SK-N-SH treated with all-trans-retinoic acid at 6 μM for 48 hours (cell line): ENCODE data around the gene SPINK2.

Experiments
- BACH2 ChIP-seq: fragments of 250-450 bp; sonication (Bioruptor Pico); IDR thresholded peaks from 2 replicates; pipeline ENCODE4 v1.9.0; 2021; ENCODE audit warnings: mild to moderate bottlenecking, borderline replicate concordance
- ESRRG ChIP-seq: fragments of 250-450 bp; sonication (Bioruptor Pico); IDR thresholded peaks from 2 replicates; pipeline ENCODE4 v1.6.1; 2021; ENCODE audit warnings: mild to moderate bottlenecking
- PATZ1 ChIP-seq: fragments of 250-450 bp; sonication (Bioruptor Pico); IDR thresholded peaks from 2 replicates; pipeline ENCODE4 v1.8.0; 2020; ENCODE audit warnings: mild to moderate bottlenecking, moderate library complexity, borderline replicate concordance
- ZNF565 ChIP-seq: fragments of 450-650 bp; formaldehyde crosslinking; conservative IDR thresholded peaks from 2 replicates; pipeline ENCODE4 v1.5.0; 2020; ENCODE audit warnings: low read depth, mild to moderate bottlenecking, moderate library complexity
- TF ChIP-seq, protein P1 (sequence below): fragments of 250-450 bp; sonication (Bioruptor Pico); IDR thresholded peaks from 2 replicates; pipeline ENCODE4 v1.5.1; 2020; ENCODE audit warnings: low read depth, mild to moderate bottlenecking, moderate library complexity

- TF ChIP-seq PATZ1 (CRISPR knock-in tag) (no peak), ESRRG (CRISPR knock-in tag) (no peak), BACH2 (CRISPR knock-in tag) (no peak), ZNF565 (no peak)
- TF ChIP-seq, protein P1, sequence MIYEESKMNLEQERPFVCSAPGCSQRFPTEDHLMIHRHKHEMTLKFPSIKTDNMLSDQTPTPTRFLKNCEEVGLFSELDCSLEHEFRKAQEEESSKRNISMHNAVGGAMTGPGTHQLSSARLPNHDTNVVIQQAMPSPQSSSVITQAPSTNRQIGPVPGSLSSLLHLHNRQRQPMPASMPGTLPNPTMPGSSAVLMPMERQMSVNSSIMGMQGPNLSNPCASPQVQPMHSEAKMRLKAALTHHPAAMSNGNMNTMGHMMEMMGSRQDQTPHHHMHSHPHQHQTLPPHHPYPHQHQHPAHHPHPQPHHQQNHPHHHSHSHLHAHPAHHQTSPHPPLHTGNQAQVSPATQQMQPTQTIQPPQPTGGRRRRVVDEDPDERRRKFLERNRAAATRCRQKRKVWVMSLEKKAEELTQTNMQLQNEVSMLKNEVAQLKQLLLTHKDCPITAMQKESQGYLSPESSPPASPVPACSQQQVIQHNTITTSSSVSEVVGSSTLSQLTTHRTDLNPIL (CRISPR knock-in tag): no peak
Observed at GRCh38 chr4:56850910-56851309, 29.4 kb upstream of the SPINK2 start.
